Measurements from ENCODE around the gene MAML2.

MAML2 gene

GRCh38 chr11:96086111-96086510 is 256.9 kb downstream of the MAML2 start:
- no peak for DNase-seq

- DNase-seq: no peak
These were observed 257.6 kb downstream of the MAML2 start for GRCh38 chr11:96085319-96085930.

DNA sequence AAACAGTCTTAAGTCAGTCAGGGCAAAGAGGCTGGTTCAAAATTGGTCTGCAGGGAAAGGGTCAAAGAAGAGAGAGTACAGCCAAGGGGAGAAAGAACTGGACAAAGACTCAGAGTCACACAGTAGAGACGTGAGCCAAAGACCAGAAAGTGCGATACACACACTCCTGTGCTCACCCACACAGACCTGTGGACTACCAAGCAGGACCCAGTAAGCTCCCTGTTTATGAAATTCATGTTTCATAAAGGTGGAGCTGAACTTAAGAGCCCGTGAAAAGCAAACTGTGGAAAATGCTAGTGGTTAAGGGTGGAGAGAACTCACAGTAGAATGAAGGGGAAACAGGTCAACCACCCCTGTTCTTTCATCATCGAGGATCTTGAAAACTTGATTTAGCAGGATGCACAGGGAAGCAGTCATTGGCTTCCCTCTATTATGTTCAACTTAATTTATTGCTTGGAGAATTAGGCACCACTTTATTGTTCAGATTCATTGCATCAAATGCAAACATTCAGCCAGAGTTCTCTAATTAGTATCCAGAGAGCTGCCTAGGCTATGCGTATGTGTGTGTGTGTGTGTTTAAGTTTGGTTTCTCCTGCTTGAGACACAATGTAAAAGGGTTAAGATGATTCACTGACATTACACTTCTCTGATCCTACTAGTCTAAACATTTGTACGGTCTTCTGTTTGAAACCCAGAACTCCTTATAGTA is 258.2 kb downstream of the MAML2 start:
- no peak for DNase-seq

DNA sequence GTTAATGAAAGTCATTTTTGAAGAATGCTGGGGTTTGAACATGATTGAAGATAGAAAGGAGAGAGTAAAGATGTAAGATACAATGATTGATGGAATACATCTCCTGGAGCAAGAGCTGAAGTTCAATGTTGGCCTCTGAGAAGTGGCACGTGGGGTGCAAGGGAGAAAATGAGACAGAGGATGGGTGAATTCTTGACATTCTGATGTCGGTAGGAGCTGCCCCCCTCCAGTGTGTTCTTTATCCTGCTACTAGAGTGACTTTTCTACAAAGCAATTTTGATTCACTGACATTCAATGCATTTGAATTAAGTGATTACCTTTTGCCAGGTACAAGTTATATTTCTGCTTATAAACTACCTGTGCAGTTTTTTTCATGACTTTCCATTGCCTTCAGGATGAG is 260.1 kb downstream of the MAML2 start:
- DNase-seq: no peak

DNA sequence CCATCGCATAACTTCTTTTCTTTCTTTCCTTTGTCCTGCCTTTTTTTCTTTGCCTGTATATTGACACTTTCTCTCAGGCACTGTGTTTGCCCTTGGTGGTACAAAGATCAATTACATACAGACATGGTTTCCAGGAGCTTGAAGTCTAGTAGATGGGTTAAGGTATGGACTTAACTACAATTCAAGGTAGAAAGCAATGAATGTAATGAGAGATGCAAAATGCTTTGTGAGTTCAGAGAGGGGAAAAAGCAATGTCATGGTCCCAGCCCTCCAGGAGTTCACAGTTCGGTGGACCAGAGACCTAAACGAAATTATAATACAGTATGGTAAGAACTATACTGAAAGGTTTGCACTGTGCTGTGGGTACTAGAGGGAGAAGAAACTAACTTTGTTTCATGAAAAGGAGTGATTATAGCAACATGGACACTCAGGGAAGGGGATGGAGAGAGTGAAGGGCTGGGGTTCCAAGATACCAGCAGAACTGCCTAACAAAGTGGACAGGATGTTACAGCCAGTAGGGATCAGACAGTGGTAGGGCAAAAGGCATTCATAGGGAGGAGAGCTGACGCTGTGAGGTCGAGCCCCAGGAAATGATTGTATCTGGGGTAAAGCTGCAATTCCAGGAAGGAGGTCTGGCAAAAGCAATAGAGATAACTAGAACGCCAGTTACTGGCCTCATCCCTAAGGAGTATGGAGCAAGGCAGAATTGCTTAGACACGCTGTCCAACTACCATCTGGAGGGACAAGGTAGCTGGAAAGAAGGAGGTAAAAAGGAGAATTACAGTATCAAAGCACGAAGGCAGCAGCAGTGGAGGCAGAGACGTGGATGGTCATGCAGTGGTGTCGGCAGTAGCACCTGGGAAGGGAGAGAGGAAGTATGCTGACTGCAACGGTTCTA is 260.7 kb downstream of the MAML2 start:
- no peak for DNase-seq

GRCh38 chr11:96081561-96081960 is 261.4 kb downstream of the MAML2 start:
- DNase-seq: no peak

- DNase-seq: no peak
These were observed 263.3 kb downstream of the MAML2 start for GRCh38 chr11:96079691-96080090.

DNA sequence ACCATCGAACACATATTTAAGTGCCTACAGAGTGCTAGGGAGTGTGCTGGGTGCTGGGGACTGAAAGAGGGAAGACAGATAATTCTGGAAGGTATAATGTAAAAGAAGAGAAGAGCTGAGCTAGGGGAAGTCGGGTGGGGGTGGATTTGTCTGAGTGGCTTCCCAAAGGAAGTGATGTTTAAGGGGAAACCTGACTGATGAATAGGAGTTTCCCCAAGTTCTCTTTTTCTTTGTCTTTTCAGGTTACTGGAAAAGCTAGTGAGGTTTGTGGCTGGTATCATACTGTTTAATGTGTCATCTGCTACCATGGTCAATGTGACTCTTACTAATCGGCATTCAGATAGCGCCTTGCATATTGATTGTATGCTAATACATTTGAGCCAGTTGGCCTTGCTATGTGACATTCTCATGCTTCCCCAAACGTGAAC is 267.4 kb downstream of the MAML2 start:
- DNase-seq: no peak

DNA sequence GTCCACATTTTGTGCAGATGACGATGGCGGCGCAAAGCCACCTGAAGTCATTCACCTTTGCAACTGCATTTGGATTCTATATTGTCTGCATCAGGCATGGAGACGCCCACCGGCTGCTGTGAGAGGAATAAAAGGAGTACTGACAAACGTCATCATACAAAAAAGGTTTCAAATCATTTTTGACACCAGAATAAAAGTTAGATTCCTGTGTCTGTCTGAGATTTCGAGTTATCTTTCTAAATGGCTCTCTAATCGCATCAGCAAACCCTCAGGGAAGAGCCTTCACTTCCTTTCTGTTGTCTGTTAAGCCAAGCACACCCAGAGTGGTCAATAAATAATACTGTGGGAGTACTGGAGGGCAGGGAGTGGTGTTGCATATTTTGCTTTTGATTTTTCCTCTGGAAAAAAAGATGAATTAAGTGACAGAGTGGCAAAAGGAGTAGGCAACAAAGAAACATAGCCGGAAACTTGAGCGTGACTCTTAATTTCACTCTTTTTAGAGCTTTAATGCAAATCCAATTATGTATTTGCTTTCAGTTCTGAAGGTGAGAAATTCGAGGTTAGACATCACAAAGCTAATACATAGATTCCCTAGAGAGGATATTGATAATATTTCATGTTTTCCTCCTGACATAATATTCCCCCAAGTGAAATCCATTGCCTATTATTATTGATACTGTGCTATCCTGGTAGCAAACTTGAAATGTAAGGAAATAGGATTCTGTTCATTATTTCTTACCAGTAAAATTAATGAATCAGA is 268.3 kb downstream of the MAML2 start:
- DNase-seq: no peak

DNA sequence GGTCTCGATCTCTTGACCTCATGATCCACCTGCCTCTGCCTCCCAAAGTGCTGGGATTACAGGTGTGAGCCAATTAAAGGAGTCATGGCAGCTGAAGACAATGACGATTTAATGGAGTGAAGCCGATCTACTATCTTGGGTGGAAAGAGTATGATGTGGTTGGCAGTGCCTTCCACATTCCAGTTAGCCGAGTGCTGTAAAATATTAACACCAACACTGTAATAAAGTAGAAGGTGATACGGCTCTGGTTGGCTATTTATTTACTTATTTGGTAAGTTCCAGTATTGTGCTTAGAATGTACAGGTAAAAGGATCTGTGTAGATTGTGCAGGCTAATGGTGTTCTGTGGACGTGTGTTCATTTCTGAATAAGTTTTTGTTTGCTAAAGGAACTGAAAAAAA is 269.5 kb downstream of the MAML2 start:
- no peak for DNase-seq

DNA sequence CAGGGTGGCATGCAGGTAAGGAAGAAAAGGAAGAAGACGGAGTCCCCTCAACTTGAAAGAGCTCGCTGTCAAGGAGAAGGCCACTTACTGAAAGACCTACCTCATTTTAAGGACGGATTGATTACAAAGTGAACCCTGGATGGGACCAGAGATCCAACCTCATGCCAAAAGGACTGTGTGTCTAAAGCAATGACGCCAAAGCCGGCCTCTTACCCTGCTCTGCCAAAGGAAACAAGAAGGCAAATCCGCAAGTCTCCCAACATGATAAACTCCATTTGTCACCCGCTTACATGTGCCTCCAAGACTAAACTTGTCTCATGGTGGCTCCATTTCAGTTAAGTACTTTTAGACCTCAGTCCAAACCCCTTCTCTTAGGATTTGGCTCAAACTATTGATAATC is 270.4 kb downstream of the MAML2 start:
- no peak for DNase-seq

GRCh38 chr11:96070453-96070852 is 272.5 kb downstream of the MAML2 start:
- no peak for DNase-seq

DNA sequence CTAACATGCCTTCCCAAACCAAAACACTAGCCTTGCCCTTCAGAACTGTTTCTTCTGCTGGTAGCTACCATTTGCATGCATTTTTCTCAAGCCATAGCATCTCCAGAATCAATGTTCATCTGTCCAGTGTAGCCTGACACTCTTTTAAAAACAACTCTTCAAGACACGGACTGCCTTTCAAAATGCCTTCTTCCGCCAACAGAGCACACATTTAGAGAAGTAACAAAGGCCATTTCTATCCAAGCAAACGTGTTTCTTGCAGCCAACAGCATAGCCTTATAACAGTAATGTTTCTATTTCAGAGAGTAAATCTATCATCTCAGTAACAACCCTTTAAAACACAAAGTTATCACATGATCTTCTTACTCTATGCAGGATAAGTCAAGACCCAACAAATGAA is 275.8 kb downstream of the MAML2 start:
- DNase-seq: no peak

DNA sequence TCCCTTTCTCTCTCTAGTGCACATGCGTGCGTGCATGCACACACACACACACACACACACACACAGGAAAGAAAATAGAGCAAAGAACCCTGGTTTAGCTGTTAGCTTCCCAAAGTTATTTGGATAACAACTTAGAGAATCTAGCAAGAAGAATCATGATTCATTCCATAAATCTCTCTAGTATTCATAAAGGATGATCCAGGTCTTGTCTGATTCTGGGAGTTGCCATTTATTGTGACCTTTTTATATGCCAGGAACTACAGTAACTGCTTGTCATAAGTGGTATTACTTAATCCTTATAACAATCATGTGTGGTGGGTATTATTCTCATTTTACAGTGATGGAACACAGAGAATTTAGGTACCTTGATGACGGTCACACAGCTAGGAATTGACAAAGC is 277.6 kb downstream of the MAML2 start:
- DNase-seq: no peak

GRCh38 chr11:96063886-96064285 is 279.1 kb downstream of the MAML2 start:
- no peak for DNase-seq

DNA sequence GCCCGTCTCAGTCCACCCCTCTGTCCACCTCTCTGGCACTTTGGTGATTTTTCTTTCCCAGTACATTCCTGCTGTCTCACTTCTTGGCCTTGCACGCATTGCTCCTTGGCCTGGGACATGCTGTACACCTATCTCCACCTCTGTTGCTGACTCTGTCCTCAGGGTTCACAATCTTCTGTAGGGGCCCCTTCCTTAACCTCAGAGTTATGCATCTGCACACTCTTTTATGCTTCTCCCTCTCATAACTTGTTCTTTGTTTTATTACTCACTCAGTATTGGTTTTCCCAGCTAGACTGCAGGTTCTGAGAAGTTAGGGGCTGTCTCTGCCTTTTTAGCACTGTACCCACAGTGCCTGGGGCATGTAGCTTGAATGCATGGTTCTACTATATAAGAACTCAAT is 279.9 kb downstream of the MAML2 start:
- no peak for DNase-seq

GRCh38 chr11:96062134-96062533 is 280.9 kb downstream of the MAML2 start:
- DNase-seq: peak; percentile 28

DNA sequence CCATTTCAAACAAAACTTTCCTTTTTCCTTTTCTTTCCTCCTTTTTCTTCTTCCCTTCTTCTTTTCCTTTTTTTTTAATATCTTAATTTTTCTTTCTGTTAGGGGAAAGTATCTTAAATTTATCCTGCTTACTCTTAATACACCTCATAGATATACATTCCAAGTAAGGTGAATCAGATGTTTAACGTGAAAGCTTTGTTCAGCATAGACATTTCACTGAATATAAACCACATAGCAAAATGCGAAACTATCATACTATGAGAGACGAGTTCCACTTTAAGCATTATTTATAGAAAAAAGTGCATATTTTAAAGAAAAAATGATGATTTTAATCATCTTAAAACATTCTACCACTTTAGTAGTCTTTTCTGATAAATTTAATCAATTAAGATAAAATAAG is 281.3 kb downstream of the MAML2 start:
- no peak for DNase-seq

- DNase-seq: no peak
These were observed 281.9 kb downstream of the MAML2 start for GRCh38 chr11:96061069-96061468.

GRCh38 chr11:96057502-96057901 is 285.5 kb downstream of the MAML2 start:
- no peak for DNase-seq

DNA sequence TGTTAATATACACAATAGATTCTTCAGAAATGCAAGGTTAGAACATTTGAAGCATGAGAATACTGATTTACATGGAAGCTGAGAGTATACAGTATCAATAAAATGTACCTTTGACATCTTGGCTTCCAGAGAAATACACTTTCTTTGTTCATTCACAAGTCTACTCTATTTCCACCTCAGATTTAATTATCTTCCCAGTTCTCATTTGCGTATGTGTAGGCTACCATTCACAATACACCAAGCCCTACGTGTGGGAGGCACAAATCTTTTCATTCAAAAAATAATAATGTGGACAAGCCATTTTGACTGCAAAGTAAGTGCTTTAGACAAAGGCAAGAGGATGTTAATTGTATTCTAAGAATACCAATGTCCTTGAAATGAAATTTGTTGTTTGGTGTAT is 286.4 kb downstream of the MAML2 start:
- no peak for DNase-seq

DNA sequence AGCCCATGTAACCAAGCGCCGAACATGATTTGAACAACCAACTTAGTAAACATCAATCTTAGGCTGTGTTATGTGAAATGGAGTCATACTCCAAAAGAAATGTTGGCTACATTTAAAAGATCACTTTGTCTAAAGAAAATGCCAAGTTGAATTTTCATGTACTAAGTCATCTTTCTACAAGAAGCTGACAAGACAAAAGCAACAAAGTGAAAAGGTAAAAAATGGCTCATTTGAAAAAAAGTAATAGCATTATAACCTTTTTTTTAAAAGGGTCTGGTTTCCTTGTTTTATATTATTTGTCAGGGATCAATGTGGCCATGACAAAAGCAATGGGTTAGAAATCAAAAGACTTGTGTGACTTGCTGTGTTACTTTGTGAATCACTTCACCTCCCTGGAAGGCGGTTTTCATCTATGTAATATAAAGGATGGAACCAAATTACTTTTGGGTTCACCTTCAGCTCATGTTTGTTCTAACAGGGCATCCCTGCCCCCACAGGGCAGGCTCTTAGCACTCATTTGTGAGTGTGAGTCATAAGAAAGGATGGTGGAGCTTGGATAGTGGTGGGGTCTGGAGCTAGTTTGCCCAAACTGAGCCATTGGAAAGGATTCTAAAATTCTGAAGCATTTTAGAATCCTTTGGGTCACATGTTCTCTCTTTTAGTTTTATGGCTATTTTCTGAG is 287.1 kb downstream of the MAML2 start:
- peak; percentile 52 for DNase-seq
